NB4 (cell line): ENCODE measurements around the gene DAP.
A peak's percentile ranks its signal among the peaks of the same experiment; 100 is the strongest.

Experiments
- DNase-seq: peaks from one replicate; pipeline ENCODE4 v3.0.0; 2010; ENCODE audit warnings: low read depth
- H3K4me3 ChIP-seq: one replicate; pipeline ENCODE4 v1.5.1; 2011; ENCODE audit warnings: mild to moderate bottlenecking, low read depth, low read length, moderate library complexity
- MYC ChIP-seq: IDR thresholded peaks from 2 replicates; pipeline ENCODE4 v1.6.1; 2011; ENCODE audit warnings: low read depth, low read length
- POLR2A ChIP-seq: IDR thresholded peaks from 2 replicates; pipeline ENCODE4 v1.6.1; 2011; ENCODE audit warnings: mild to moderate bottlenecking; ENCODE audit not compliant: insufficient read length; ENCODE audit errors: extremely low read depth
- TF ChIP-seq, protein P1 (sequence below): IDR thresholded peaks from one replicate; pipeline ENCODE4 v1.5.1; 2012; ENCODE audit warnings: low read depth, low read length
- TF ChIP-seq, protein P2 (sequence below): IDR thresholded peaks from 2 replicates; pipeline ENCODE4 v1.6.1; 2011; ENCODE audit warnings: low read depth, low read length

DAP gene

DNA sequence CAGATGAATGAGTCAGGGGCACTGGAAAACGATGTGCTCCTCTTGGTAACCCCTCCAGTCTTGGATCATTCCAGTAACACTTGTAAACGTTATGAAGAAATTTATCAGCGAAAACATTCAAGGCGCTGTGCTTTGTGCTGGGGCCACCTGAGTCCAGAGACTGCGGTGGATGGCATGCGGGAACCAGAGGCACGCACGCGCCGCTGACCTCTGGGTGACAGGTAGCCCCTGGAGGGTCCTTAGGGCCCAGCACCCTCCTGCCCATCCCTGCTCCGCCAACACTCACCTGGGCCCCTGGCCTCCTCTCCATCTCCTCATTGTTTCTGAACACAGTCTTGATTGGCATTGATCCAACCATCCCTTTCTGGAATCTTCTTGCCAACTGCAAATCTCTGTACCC, 86.9 kb downstream of the DAP start:
- TF ChIP-seq MYC (no peak), POLR2A (no peak)
- TF ChIP-seq, protein P1, sequence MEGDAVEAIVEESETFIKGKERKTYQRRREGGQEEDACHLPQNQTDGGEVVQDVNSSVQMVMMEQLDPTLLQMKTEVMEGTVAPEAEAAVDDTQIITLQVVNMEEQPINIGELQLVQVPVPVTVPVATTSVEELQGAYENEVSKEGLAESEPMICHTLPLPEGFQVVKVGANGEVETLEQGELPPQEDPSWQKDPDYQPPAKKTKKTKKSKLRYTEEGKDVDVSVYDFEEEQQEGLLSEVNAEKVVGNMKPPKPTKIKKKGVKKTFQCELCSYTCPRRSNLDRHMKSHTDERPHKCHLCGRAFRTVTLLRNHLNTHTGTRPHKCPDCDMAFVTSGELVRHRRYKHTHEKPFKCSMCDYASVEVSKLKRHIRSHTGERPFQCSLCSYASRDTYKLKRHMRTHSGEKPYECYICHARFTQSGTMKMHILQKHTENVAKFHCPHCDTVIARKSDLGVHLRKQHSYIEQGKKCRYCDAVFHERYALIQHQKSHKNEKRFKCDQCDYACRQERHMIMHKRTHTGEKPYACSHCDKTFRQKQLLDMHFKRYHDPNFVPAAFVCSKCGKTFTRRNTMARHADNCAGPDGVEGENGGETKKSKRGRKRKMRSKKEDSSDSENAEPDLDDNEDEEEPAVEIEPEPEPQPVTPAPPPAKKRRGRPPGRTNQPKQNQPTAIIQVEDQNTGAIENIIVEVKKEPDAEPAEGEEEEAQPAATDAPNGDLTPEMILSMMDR = no peak
- TF ChIP-seq, protein P2, sequence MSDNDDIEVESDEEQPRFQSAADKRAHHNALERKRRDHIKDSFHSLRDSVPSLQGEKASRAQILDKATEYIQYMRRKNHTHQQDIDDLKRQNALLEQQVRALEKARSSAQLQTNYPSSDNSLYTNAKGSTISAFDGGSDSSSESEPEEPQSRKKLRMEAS = no peak
- no peak for DNase-seq
- H3K4me3 ChIP-seq = no peak overlapping the region

DNA sequence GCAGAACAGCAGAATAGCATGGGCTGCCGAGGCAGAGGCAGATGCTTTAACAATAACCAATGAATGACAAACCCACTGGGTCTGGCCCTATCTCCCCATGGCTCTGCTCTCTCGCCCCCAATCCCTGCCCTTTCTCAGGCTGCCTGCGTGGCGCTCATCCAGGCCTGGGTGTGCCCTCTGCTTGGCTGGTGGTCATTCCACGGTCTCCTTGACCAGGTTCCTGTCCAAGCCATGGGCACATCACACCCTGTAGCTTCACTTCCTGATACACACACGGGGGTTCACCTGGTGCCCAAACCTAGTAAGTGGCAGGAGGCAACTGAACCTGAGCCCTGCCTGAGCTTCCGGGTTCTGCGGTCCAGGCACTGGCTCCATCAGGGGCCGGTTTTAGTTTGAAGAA, 87.6 kb downstream of the DAP start:
- TF ChIP-seq, protein P1 = no peak
- TF ChIP-seq POLR2A = no peak
- TF ChIP-seq, protein P2 = no peak
- TF ChIP-seq MYC = no peak
- H3K4me3 ChIP-seq = no peak overlapping the region
- DNase-seq = no peak

DNA sequence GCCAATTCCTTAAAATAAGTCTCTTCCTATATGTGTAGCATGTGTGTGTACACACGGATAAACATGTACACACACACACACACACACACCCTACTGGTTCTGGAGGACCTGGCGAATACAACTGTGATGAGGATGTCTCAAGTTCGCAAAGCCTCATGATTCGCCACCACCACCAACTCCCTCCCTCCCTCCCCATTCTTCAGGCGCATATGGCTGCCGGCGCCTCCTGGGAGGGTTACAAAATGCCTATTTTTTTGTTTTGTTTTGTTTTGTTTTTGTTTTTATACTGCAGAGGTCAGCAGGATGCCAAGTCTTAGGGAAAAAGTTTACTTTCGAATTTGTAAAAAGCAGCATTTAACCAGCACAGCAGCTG, 88.0 kb downstream of the DAP start:
- no peak for TF ChIP-seq POLR2A
- TF ChIP-seq, protein P1 = no peak
- TF ChIP-seq, protein P2 = no peak
- TF ChIP-seq MYC = no peak
- DNase-seq = no peak
- no peak overlapping the region for H3K4me3 ChIP-seq

DNA sequence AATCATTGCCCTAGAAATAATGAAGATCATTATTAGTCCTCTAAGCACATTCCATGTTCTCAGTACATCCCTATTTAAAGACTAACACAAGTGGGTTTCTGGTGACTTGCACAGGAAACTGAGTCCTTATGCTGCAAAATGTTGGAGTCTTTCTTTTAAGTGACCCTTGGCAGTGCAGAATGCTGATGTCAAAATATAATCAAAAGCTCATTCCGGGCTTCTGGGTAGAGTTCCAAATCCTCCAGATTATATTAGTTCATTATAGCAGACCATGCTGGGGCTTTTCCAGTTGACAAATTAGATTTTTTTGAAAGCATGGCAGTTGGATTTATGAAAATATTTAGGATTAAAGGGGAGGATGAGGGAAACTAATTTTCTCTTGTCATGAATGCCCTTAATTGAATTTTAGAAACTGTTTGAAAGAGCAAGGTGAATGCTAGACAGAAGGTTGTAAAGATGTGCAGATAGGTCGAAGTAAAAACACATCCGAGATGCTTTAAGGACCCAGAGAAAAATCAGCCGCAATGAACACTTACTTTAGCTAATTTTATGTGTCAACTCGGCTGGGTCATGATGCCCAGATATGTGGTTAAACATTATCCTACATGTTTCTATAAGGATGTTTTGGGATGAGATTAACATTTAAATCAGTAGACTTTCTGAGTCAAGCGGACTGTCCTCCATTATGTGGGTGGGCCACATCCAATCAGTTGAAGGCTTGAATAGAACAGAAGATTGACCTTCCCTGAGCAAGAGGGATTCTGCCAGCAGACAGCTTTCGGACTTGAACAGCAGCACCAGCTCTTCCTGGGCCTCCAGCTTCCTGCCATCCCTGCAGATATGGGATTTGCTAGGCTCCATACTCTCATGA, 88.7 kb downstream of the DAP start:
- no peak overlapping the region for H3K4me3 ChIP-seq
- TF ChIP-seq, protein P1 = no peak
- TF ChIP-seq, protein P2 = no peak
- TF ChIP-seq POLR2A (no peak), MYC (no peak)
- no peak for DNase-seq

DNA sequence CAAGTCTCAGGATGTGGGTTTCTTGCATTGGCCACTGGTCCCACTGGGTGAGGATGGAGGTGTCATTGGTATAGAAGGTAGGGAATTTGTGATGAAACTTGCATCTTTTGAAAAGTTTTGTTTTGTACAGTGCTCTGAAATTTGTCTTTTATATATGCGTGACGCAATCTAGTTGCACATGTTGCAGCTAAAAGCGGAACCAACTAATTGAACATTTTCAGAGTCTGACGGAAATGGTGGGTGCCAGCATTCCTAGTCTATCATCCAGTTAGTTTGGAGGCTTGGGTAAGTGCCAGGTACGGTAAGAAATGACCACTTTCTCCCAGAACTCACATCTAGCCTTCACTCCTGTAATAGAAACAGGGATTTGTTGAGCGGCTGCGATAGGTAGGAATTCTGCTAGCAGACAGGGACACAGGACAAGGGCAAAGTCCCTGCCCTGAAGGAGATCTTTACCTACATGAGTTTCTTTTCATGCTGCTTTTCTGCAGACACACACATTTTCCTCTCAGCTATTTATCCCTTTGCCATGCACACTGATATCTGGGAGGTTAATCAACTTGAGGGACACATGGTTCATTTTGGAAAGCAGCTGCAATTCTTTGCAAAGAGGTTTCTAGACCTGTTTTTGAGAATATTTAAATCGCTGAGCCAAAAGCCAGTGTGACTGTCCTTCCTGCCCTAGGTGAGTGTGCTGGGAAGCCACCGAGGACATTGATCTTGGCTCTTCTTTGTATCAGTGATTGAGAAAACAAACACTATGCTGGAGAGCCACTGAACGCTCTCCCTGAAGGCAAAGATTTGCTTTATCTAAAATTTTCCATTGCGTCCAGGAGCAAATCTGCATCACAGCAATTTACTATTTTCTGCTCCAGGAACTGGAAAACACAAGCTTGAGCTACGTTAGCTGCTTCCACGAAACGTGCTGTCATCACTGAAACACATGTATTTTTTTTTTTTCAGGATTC, 89.7 kb downstream of the DAP start:
- TF ChIP-seq, protein P2 = peak; percentile 89
- TF ChIP-seq, protein P1 = no peak
- peak; percentile 93 for TF ChIP-seq MYC
- H3K4me3 ChIP-seq = no peak overlapping the region
- peak; percentile 72 for DNase-seq
